LNCaP clone FGC (cell line): ENCODE results near the gene FCF1.

Experiments
- DNase-seq: peaks from one replicate; pipeline ENCODE4 v3.0.0-alpha.2; 2011; ENCODE audit warnings: low read depth
- H3K4me3 ChIP-seq: 2 replicates; pipeline ENCODE4 v1.5.1; 2011; ENCODE audit warnings: mild to moderate bottlenecking, low read depth, low read length, control low read depth
- TF ChIP-seq, protein P1 (sequence below): IDR thresholded peaks from 2 replicates; pipeline ENCODE4 v1.5.1; 2012; ENCODE audit warnings: mild to moderate bottlenecking; ENCODE audit not compliant: control insufficient read depth, insufficient read depth; ENCODE audit errors: extremely low read depth

FCF1 gene

DNA sequence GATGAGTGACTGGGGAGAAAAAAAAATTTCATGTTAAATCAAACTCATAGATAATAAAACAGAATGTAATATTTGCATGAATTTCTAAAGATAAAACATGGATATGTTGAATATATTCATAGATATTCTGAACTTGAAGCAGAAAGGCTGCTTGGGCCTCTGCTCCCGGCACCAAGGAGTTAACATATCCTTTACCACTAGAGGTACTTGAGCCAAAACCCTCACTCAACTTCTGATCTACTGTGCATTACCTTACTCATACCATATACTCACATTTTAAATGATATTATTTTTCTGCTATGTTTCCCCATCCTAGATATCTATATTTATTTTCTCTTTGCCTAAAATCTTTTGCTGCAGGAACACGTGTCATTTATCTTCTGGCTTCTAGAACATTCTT, 15.0 kb upstream of the FCF1 start:
- no peak for DNase-seq
- H3K4me3 ChIP-seq, result no peak overlapping the region
- TF ChIP-seq, protein P1, sequence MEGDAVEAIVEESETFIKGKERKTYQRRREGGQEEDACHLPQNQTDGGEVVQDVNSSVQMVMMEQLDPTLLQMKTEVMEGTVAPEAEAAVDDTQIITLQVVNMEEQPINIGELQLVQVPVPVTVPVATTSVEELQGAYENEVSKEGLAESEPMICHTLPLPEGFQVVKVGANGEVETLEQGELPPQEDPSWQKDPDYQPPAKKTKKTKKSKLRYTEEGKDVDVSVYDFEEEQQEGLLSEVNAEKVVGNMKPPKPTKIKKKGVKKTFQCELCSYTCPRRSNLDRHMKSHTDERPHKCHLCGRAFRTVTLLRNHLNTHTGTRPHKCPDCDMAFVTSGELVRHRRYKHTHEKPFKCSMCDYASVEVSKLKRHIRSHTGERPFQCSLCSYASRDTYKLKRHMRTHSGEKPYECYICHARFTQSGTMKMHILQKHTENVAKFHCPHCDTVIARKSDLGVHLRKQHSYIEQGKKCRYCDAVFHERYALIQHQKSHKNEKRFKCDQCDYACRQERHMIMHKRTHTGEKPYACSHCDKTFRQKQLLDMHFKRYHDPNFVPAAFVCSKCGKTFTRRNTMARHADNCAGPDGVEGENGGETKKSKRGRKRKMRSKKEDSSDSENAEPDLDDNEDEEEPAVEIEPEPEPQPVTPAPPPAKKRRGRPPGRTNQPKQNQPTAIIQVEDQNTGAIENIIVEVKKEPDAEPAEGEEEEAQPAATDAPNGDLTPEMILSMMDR, result no peak

DNA sequence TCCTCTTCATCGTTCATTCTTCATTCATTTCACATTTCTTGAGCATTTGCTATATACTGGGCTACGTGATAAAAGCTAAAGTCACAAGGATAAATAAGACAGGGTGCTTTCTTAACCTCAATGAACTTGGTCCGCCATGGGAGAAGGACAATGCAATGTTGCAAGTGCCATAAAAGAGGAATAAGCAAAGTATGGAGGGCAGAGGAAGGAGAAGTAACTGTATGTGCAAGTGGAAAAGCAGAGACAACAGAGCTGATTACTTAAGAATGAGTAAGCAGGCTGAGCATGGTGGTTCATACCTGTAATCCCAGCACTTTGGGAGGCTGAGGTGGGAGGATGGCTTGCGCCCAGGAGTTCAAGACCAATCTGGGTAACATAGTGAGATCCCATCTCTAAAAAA, 14.5 kb upstream of the FCF1 start:
- no peak overlapping the region for H3K4me3 ChIP-seq
- TF ChIP-seq, protein P1, result no peak
- no peak for DNase-seq

DNA sequence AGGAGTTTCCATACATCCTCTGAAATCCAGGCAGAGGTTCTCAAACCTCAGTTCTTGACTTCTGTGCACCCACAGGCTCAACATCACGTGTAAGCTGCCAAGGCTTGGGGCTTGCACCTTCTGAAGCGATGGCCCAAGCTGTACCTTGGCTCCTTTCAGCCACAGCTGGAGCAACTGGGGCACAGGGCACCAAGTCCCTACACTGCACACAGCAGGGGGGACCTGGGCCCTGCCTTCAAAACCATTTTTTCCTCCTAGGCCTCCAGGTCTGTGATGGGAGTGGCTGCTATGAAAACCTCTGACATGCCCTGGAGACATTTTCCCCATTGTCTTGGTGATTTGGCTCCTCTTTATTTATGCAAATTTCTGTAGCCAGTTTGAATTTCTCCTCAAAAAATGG, 10.7 kb upstream of the FCF1 start:
- no peak overlapping the region for H3K4me3 ChIP-seq
- TF ChIP-seq, protein P1, result no peak

DNA sequence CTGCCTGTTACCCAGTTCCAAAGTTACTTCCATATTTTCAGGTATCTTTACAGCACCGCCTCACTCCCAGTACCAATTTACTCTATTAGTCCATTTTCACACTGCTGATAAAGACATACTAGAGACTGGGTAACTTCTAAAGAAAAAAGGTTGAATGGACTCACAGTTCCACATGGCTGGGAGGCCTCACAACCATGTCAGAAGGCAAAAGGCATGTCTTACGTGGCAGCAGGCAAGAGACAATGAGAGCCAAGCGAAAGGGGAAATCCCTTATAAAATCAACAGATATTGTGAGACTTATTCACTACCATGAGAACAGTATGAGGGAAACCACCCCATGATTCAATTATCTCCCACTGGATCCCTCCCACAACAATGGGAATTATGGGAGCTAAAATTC, 9.9 kb upstream of the FCF1 start:
- TF ChIP-seq, protein P1, result no peak

More for the DNA sequence above, 10.7 kb upstream of the FCF1 start:
- DNase-seq, result no peak

DNA sequence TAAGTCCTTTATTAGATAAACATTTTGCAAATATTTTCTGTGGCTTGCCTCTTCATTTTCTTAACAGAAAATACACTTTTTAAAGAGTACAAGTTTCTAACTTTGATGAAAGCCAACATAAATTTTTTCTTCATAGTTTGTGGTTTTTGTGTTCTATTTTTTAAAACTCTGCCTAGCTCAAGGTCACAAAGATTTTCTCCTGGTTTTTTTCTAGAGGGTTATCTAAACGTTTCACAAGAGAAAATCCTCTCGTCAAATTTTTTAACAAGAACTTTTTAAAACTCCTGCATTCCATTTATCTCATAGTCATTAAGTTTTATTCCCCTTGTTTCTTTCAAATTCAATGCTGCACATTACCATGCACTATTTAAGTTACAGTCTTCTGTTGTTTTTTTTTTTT, 8.3 kb upstream of the FCF1 start:
- TF ChIP-seq, protein P1, result no peak
- DNase-seq, result no peak
- H3K4me3 ChIP-seq, result no peak overlapping the region

More for the DNA sequence above, 9.9 kb upstream of the FCF1 start:
- no peak for DNase-seq
- H3K4me3 ChIP-seq, result no peak overlapping the region

DNA sequence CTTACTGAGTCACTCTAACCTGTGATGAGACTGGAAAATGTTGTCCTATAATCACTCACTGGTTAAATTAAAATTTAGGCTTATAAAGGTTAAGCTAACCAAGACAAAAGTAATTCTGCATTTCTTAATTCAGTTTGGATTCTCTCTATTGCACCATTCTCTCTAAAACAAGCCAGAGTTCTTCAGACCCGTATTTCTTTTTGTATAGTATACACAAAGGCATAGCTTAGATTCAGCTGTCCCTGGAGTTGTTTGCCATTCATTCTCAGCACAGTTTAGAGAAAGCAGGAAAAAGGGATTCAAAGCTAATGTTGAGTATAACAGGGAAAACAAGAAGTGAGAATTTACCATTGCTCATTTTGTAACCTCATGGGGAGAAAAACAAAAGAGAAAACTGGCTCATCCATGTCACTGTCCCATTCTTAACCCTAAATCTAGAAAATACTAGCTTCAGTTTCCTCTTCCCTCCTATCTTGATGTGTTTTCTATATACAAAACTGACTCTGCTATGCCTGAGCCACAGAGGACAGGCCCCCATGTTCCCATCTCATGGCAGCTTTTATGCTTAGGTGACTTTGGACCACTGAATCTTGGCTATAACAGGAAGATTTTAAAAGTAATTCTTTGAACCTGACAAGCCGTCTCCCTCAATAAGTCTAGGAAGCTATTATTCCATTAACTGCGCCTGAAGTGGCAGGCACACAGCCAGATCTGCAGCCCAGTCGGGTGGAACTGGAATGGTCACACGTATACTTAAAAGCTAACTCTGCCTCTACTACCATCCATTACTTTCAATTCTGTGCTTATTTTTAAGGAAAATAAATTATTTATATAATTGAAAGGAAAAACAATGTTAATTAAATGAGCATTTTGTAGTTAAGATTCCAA, 7.1 kb upstream of the FCF1 start:
- TF ChIP-seq, protein P1, result no peak
- DNase-seq, result no peak
- no peak overlapping the region for H3K4me3 ChIP-seq

DNA sequence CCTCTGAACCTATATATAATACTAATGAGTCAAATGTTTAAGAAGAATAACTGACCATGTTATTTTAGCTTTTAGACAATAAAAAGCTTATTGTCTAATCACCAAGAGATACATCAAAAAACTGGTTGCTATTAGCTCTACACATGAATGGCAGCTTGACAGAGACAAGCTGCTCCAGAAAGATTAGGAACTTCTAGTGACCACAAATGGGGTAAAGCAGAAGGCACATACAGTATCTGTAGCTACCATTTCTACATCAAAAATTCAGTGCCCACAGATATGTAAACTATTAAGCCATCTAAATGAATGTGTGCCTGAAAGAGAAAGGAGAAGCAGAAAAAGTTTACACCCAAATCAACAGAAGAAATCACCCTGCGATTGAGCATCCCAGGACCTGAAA, 2.5 kb upstream of the FCF1 start:
- no peak for DNase-seq
- TF ChIP-seq, protein P1, result no peak
- H3K4me3 ChIP-seq, result no peak overlapping the region
